Panc1 (cell line): ENCODE measurements around the gene PDE4B. TPM values are rescaled to one million over a fixed set of nuclear protein-coding genes. Genes with fewer than 3 reads are reported as not detected.

ENCODE experiments used
- ATAC-seq: fragments of 200-7000 bp; cut with Tn5 transposase; 2 replicates; pipeline ENCODE4 v1.9.1; 2020; ENCODE audit warnings: mild to moderate bottlenecking, moderate library complexity
- BruUV-seq: library from RNA; stranded (reverse); fragments of 400-500 nt; replicated peaks from 2 replicates; lab custom pipeline; 2021; lab: Mats Ljungman, UMichigan
- CTCF ChIA-PET: fragments of 300-600 bp; sonication (Branson Sonifier 250); formaldehyde crosslinking; loops from one replicate; lab custom pipeline; 2022; ENCODE audit warnings: antibody characterized with exemption; lab: Charles Lee
- POLR2A ChIA-PET: fragments of 300-600 bp; sonication (Branson Sonifier 250); formaldehyde crosslinking; loops from one replicate; lab custom pipeline; 2022; ENCODE audit warnings: antibody characterized with exemption; lab: Charles Lee
- DNase-seq: peaks from one replicate; pipeline ENCODE4 v3.0.0-alpha.2; 2010; ENCODE audit warnings: low read depth, low spot score
- H3K27ac ChIP-seq: 2 replicates; pipeline ENCODE4 v1.5.1; 2011; ENCODE audit warnings: mild to moderate bottlenecking, low read length, inconsistent platforms
- H3K27me3 ChIP-seq: fragments of 200-500 bp; sonication (Bioruptor generic); 2 replicates; pipeline ENCODE4 v1.6.0; 2014; ENCODE audit warnings: low read length, inconsistent platforms; ENCODE audit not compliant: control insufficient read depth, insufficient read depth
- H3K36me3 ChIP-seq: fragments of 200-500 bp; sonication (Bioruptor generic); 2 replicates; pipeline ENCODE4 v1.5.1; 2014; ENCODE audit warnings: inconsistent platforms, mild to moderate bottlenecking, low read length, moderate library complexity; ENCODE audit not compliant: control insufficient read depth, insufficient read depth
- H3K4me1 ChIP-seq: 2 replicates; pipeline ENCODE4 v1.5.1; 2011; ENCODE audit warnings: inconsistent platforms, mild to moderate bottlenecking, low read length, moderate library complexity; ENCODE audit not compliant: control insufficient read depth, insufficient read depth
- H3K4me3 ChIP-seq, 2 experiments: 2 replicates each; pipeline ENCODE4 v1.5.1; 2011 to 2012; ENCODE audit warnings: low read depth in 2 of 2, low read length in 2 of 2, mild to moderate bottlenecking in 2 of 2, inconsistent platforms in 1 of 2, moderate library complexity in 1 of 2
- H3K9me3 ChIP-seq: fragments of 200-500 bp; sonication (Bioruptor generic); 2 replicates; pipeline ENCODE4 v1.5.1; 2014; ENCODE audit warnings: low read depth, mild to moderate bottlenecking, inconsistent platforms, low read length, moderate library complexity; ENCODE audit not compliant: control insufficient read depth, insufficient read depth
- POLR2AphosphoS5 ChIP-seq: IDR thresholded peaks from 2 replicates; pipeline ENCODE4 v1.6.1; 2012; ENCODE audit warnings: mild to moderate bottlenecking, low read depth, low read length, moderate library complexity
- SIN3A ChIP-seq: IDR thresholded peaks from 2 replicates; pipeline ENCODE4 v1.6.1; 2012; ENCODE audit warnings: low read depth, mild to moderate bottlenecking, low read length, moderate library complexity, borderline replicate concordance; ENCODE audit not compliant: insufficient read depth
- TCF7L2 ChIP-seq: IDR thresholded peaks from 2 replicates; pipeline ENCODE4 v1.6.1; 2011; ENCODE audit warnings: mild to moderate bottlenecking, low read depth, low read length, inconsistent platforms
- in situ Hi-C: cut with HindIII; loops from 2 replicates; pipeline ENCODE4 v1.10.0; 2016; ENCODE audit warnings: low sequenced_read_pairs, low pct_unique_long_range_greater_than_20kb
- intact Hi-C: fragments of 100-400 bp; cut with micrococcal nuclease; formaldehyde crosslinking; loops from one replicate; pipeline ENCODE4 v1.10.0; 2022; ENCODE audit not compliant: unreplicated experiment
- total RNA-seq: library from RNA; stranded (reverse); gene quantifications from one replicate; pipeline ENCODE4 v1.2.1, GENCODE V29; 2021; ENCODE audit not compliant: unreplicated experiment
- TF ChIP-seq, protein P1 (sequence below): fragments of 450-650 bp; IDR thresholded peaks from 2 replicates; pipeline ENCODE4 v1.5.1; 2017; ENCODE audit warnings: mild to moderate bottlenecking
- TF ChIP-seq, protein P2 (sequence below), 2 experiments: IDR thresholded peaks; 2 replicates each; pipeline ENCODE4 v1.6.1; 2011 to 2012; ENCODE audit warnings: low read depth in 2 of 2, control low read depth in 1 of 2, low read length in 1 of 2, mild to moderate bottlenecking in 1 of 2, moderate library complexity in 1 of 2; ENCODE audit not compliant: insufficient read depth in 1 of 2

PDE4B gene
- total RNA-seq, 1 experiment from 2014 or later = 0.26 TPM

DNA sequence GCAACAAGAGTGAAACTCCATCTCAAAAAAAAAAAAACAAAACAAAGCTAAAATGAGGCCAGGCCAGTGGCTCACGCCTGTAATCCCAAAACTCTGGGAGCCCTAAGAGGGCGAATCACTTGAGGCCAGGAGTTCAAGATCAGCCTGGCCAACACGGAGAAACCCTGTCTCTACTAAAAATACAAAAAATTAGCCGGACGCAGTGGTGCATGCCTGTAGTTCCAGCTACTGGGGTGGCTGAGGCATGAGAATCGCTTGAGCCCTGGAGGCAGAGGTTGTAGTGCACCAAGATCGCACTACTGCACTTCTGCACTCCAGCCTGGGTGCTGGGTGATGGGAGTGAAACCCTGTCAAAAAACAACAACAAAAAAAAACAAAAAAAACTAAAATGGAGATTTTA lies 550.0 kb downstream of the PDE4B start:
- ChIA-PET POLR2A (no interaction called here), CTCF (interaction anchor here (0.7 kb wide), 2 partner anchors 17 to 161 kb away, joined by 3 to 5 read pairs; no protein-coding TSS in a partner anchor)
- DNase-seq (no peak), ATAC-seq (no peak)
- no TSS peak for BruUV-seq
- Histone ChIP-seq H3K4me1 (no peaks in the 10 kb centered on the region), H3K36me3 (no peaks in the 10 kb centered on the region), H3K27me3 (no peaks in the 10 kb centered on the region; the same call in 1 of the 2 replicates), H3K27ac (no peak overlapping the region), H3K9me3 (no peaks in the 10 kb centered on the region), H3K4me3 (no peak overlapping the region)
- intact Hi-C loops (no loop called here), in situ Hi-C loops (no loop called here)
- TF ChIP-seq, protein P1, sequence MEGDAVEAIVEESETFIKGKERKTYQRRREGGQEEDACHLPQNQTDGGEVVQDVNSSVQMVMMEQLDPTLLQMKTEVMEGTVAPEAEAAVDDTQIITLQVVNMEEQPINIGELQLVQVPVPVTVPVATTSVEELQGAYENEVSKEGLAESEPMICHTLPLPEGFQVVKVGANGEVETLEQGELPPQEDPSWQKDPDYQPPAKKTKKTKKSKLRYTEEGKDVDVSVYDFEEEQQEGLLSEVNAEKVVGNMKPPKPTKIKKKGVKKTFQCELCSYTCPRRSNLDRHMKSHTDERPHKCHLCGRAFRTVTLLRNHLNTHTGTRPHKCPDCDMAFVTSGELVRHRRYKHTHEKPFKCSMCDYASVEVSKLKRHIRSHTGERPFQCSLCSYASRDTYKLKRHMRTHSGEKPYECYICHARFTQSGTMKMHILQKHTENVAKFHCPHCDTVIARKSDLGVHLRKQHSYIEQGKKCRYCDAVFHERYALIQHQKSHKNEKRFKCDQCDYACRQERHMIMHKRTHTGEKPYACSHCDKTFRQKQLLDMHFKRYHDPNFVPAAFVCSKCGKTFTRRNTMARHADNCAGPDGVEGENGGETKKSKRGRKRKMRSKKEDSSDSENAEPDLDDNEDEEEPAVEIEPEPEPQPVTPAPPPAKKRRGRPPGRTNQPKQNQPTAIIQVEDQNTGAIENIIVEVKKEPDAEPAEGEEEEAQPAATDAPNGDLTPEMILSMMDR = no peak
- TF ChIP-seq, protein P2, sequence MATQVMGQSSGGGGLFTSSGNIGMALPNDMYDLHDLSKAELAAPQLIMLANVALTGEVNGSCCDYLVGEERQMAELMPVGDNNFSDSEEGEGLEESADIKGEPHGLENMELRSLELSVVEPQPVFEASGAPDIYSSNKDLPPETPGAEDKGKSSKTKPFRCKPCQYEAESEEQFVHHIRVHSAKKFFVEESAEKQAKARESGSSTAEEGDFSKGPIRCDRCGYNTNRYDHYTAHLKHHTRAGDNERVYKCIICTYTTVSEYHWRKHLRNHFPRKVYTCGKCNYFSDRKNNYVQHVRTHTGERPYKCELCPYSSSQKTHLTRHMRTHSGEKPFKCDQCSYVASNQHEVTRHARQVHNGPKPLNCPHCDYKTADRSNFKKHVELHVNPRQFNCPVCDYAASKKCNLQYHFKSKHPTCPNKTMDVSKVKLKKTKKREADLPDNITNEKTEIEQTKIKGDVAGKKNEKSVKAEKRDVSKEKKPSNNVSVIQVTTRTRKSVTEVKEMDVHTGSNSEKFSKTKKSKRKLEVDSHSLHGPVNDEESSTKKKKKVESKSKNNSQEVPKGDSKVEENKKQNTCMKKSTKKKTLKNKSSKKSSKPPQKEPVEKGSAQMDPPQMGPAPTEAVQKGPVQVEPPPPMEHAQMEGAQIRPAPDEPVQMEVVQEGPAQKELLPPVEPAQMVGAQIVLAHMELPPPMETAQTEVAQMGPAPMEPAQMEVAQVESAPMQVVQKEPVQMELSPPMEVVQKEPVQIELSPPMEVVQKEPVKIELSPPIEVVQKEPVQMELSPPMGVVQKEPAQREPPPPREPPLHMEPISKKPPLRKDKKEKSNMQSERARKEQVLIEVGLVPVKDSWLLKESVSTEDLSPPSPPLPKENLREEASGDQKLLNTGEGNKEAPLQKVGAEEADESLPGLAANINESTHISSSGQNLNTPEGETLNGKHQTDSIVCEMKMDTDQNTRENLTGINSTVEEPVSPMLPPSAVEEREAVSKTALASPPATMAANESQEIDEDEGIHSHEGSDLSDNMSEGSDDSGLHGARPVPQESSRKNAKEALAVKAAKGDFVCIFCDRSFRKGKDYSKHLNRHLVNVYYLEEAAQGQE (IDR thresholded peaks at IDR 0.05; ENCODE audit: insufficient read depth in 1 of 2, low read depth in 2 of 2, low read length in 1 of 2) = no peak
- TF ChIP-seq POLR2AphosphoS5 (no peak), SIN3A (no peak), TCF7L2 (no peak)

DNA sequence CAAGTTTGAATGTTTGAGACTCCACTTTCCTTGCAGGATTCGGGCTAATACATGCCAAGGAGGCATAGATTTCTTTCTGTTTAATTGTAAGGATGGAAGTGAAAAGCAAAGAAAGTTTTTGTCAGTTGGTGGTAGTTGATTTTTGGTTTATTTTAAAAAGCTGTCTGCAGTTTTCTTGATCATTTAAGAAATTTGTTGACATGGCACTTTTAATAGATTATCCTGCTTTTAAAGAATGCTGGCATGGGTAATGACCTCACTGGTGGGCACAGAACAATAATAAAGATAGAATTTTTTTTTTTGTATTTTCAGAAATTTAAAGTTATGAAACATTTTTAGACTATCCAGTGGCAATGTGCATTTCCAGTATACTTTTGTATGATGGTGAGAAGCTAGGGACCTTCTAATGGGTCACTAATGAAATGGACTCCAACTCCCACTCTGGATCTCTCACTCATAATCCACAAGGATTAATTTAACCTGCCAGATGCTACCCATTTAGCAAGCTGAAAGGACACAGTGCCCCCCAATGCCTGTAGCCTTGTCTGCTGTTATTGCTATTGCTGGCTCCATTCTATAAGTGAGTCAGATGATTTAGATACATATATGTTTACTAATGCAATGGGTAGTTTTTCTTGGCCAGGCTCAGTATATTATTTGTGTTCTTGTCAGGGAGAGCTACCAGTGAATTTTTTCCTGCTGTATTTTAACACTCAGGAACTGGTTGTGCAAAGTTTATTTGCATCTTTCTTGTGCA lies 551.1 kb downstream of the PDE4B start:
- H3K27me3 ChIP-seq = no peaks in the 10 kb centered on the region; the same call in 1 of the 2 replicates
- in situ Hi-C loops (no loop called here), intact Hi-C loops (no loop called here)
- no peaks in the 10 kb centered on the region for H3K9me3 ChIP-seq
- no peaks in the 10 kb centered on the region for H3K36me3 ChIP-seq
- H3K27ac ChIP-seq = no peak overlapping the region
- ChIA-PET POLR2A (no interaction called here), CTCF (no interaction called here)
- DNase-seq (no peak), ATAC-seq (no peak)
- BruUV-seq = no TSS peak
- no peaks in the 10 kb centered on the region for H3K4me1 ChIP-seq
- no peak for TF ChIP-seq TCF7L2
- H3K4me3 ChIP-seq = no peak overlapping the region

DNA sequence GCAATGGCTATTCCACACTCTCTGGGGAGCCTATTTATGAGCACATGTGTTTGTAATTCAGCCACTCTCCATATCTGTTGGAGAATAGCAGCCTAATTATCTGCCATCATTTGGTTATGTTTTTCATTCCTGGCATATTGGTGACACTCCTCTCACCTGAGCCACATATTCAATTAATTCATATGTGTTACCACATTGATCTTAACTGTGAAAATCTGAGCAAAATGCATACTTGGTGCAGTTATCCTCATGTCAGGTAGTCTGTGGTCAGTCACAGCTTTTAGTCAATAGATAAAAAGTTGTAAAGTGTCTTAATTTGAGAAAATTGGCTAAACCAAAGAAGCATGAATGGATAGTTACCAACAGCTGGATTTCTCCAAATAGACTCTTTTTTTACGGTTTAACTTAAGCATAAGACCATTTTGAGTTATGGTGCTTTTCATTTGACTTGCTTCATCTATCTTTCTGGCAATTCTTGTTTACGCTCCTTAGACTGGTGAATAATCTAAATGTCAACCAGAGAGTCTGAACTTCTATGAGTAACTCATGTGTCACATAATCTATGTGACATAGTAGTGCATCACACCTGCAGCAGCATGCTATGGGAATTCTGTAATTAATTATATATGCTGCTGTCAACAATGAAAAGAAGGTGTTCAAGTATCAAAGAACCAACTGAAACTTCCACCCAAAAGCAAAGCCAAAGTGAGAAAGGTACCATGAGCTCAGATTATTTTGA lies 553.5 kb downstream of the PDE4B start:
- Histone ChIP-seq H3K4me3 (no peak overlapping the region), H3K4me1 (no peaks in the 10 kb centered on the region), H3K27me3 (no peaks in the 10 kb centered on the region; the same call in 1 of the 2 replicates), H3K36me3 (no peaks in the 10 kb centered on the region), H3K9me3 (no peaks in the 10 kb centered on the region), H3K27ac (no peak overlapping the region)
- ATAC-seq (no peak), DNase-seq (no peak)
- in situ Hi-C loops (no loop called here), intact Hi-C loops (no loop called here)
- no peak for TF ChIP-seq TCF7L2
- TF ChIP-seq, protein P2 (IDR thresholded peaks at IDR 0.05; ENCODE audit: insufficient read depth in 1 of 2, low read depth in 2 of 2, low read length in 1 of 2) = no peak
- ChIA-PET POLR2A (no interaction called here), CTCF (no interaction called here)
- no TSS peak for BruUV-seq
